Measurements from ENCODE around the gene ABCC3.

Gene ABCC3

GRCh38 chr17:50651661-50652060 lies 17.0 kb downstream of the ABCC3 start:
- H3K9ac ChIP-seq (ENCODE audit: low read depth, low read length), result no peak overlapping the region
- H3K4me1 ChIP-seq (ENCODE audit: control insufficient read depth, insufficient read depth, low read length), result no peaks in the 10 kb centered on the region
- H3K27ac ChIP-seq (ENCODE audit: low read depth, low read length), result no peak overlapping the region

GRCh38 chr17:50653738-50654137 lies 19.1 kb downstream of the ABCC3 start:
- no peak overlapping the region for H3K27ac ChIP-seq (ENCODE audit: low read depth, low read length)
- H3K27me3 ChIP-seq (ENCODE audit: control insufficient read depth, insufficient read depth, low read length), result no peaks in the 10 kb centered on the region
- H3K4me3 ChIP-seq (ENCODE audit: low read depth, low read length), result no peak overlapping the region
- H3K36me3 ChIP-seq (ENCODE audit: control insufficient read depth, insufficient read depth, low read length), result no peaks in the 10 kb centered on the region
- no peak overlapping the region for H3K9ac ChIP-seq (ENCODE audit: low read depth, low read length)
- H3K4me1 ChIP-seq (ENCODE audit: control insufficient read depth, insufficient read depth, low read length), result no peaks in the 10 kb centered on the region
- no peaks in the 10 kb centered on the region for H3K9me3 ChIP-seq (ENCODE audit: control insufficient read depth, insufficient read depth, low read length)

More at GRCh38 chr17:50651661-50652060, 17.0 kb downstream of the ABCC3 start:
- Histone ChIP-seq H3K36me3 (ENCODE audit: control insufficient read depth, insufficient read depth, low read length) (no peaks in the 10 kb centered on the region), H3K9me3 (ENCODE audit: control insufficient read depth, insufficient read depth, low read length) (no peaks in the 10 kb centered on the region), H3K27me3 (ENCODE audit: control insufficient read depth, insufficient read depth, low read length) (no peaks in the 10 kb centered on the region), H3K4me3 (ENCODE audit: low read depth, low read length) (no peak overlapping the region)

DNA sequence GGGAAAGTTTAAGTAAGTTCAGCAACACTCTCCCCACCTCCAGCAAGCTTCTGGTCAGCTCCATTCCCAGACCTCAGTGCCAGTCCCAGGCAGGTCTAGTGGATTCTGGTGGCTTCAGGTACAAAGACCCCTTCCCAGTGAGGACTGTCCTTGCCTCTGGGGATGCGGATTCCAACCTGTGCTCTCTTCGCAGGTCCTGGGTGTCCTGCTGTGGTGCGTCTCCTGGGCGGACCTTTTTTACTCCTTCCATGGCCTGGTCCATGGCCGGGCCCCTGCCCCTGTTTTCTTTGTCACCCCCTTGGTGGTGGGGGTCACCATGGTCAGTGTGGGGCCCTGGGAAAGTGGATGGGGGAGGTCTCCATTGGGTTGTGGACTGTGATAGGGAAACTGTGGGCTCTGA lies 21.8 kb downstream of the ABCC3 start:
- no peaks in the 10 kb centered on the region for H3K27me3 ChIP-seq (ENCODE audit: control insufficient read depth, insufficient read depth, low read length)
- no peak overlapping the region for H3K27ac ChIP-seq (ENCODE audit: low read depth, low read length)

DNA sequence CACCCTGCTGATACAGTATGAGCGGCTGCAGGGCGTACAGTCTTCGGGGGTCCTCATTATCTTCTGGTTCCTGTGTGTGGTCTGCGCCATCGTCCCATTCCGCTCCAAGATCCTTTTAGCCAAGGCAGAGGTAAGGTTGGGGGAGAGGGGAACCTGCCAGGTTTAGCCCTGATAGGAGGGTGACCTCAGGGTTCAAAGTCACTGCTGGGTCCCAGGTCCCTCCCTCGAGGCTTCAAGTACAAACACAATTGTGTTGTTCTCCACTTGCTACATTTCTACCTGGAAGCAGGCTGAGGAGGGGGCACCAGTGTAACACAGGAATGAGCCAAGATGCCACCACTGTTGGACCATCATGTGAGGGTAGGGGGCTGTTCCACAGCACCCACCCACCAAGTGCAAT lies 22.4 kb downstream of the ABCC3 start:
- H3K4me1 ChIP-seq (ENCODE audit: control insufficient read depth, insufficient read depth, low read length), result peaks cover 7% of the 10 kb centered on the region
- H3K27ac ChIP-seq (ENCODE audit: low read depth, low read length), result no peak overlapping the region

More for the DNA sequence above, 21.8 kb downstream of the ABCC3 start:
- H3K4me1 ChIP-seq (ENCODE audit: control insufficient read depth, insufficient read depth, low read length), result peaks cover 2% of the 10 kb centered on the region
- H3K4me3 ChIP-seq (ENCODE audit: low read depth, low read length), result no peak overlapping the region
- H3K36me3 ChIP-seq (ENCODE audit: control insufficient read depth, insufficient read depth, low read length), result no peaks in the 10 kb centered on the region
- H3K9ac ChIP-seq (ENCODE audit: low read depth, low read length), result no peak overlapping the region
- no peaks in the 10 kb centered on the region for H3K9me3 ChIP-seq (ENCODE audit: control insufficient read depth, insufficient read depth, low read length)

GRCh38 chr17:50657627-50658026 lies 22.9 kb downstream of the ABCC3 start:
- H3K27ac ChIP-seq (ENCODE audit: low read depth, low read length), result no peak overlapping the region
- H3K9ac ChIP-seq (ENCODE audit: low read depth, low read length), result no peak overlapping the region
- H3K4me1 ChIP-seq (ENCODE audit: control insufficient read depth, insufficient read depth, low read length), result peaks cover 9% of the 10 kb centered on the region
- no peaks in the 10 kb centered on the region for H3K27me3 ChIP-seq (ENCODE audit: control insufficient read depth, insufficient read depth, low read length)
- H3K36me3 ChIP-seq (ENCODE audit: control insufficient read depth, insufficient read depth, low read length), result no peaks in the 10 kb centered on the region
- no peak overlapping the region for H3K4me3 ChIP-seq (ENCODE audit: low read depth, low read length)
- no peaks in the 10 kb centered on the region for H3K9me3 ChIP-seq (ENCODE audit: control insufficient read depth, insufficient read depth, low read length)

More for the DNA sequence above, 22.4 kb downstream of the ABCC3 start:
- no peaks in the 10 kb centered on the region for H3K36me3 ChIP-seq (ENCODE audit: control insufficient read depth, insufficient read depth, low read length)
- no peaks in the 10 kb centered on the region for H3K9me3 ChIP-seq (ENCODE audit: control insufficient read depth, insufficient read depth, low read length)
- H3K9ac ChIP-seq (ENCODE audit: low read depth, low read length), result no peak overlapping the region
- no peak overlapping the region for H3K4me3 ChIP-seq (ENCODE audit: low read depth, low read length)
- no peaks in the 10 kb centered on the region for H3K27me3 ChIP-seq (ENCODE audit: control insufficient read depth, insufficient read depth, low read length)

DNA sequence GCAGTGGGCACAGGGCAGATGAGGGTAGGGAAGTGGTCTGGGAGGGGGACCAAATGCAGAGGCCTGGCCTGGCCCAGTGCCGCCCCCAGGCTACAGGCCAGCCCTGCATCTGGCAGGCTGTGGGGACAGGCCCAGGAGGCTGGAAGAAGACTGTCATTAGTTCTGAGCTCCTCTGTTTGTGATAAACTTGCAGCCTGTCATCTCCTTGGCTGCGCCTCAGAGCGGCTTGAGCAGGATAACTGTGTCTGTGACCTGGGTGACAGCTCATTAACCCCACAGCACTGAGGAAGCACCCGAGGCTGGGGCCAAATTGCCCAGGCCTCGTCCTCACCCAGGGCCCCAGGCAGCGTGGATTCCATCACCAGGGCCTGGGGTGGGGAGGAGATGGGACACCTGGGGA lies 23.9 kb downstream of the ABCC3 start:
- Histone ChIP-seq H3K36me3 (ENCODE audit: control insufficient read depth, insufficient read depth, low read length) (no peaks in the 10 kb centered on the region), H3K9ac (ENCODE audit: low read depth, low read length) (no peak overlapping the region), H3K9me3 (ENCODE audit: control insufficient read depth, insufficient read depth, low read length) (no peaks in the 10 kb centered on the region), H3K4me1 (ENCODE audit: control insufficient read depth, insufficient read depth, low read length) (peaks cover 9% of the 10 kb centered on the region), H3K27ac (ENCODE audit: low read depth, low read length) (no peak overlapping the region), H3K4me3 (ENCODE audit: low read depth, low read length) (no peak overlapping the region), H3K27me3 (ENCODE audit: control insufficient read depth, insufficient read depth, low read length) (no peaks in the 10 kb centered on the region)

GRCh38 chr17:50659179-50659578 lies 24.5 kb downstream of the ABCC3 start:
- Histone ChIP-seq H3K9me3 (ENCODE audit: control insufficient read depth, insufficient read depth, low read length) (no peaks in the 10 kb centered on the region), H3K4me3 (ENCODE audit: low read depth, low read length) (no peak overlapping the region), H3K36me3 (ENCODE audit: control insufficient read depth, insufficient read depth, low read length) (no peaks in the 10 kb centered on the region), H3K27ac (ENCODE audit: low read depth, low read length) (no peak overlapping the region), H3K9ac (ENCODE audit: low read depth, low read length) (no peak overlapping the region), H3K4me1 (ENCODE audit: control insufficient read depth, insufficient read depth, low read length) (peaks cover 9% of the 10 kb centered on the region), H3K27me3 (ENCODE audit: control insufficient read depth, insufficient read depth, low read length) (no peaks in the 10 kb centered on the region)

GRCh38 chr17:50660042-50660886 lies 25.6 kb downstream of the ABCC3 start:
- H3K36me3 ChIP-seq (ENCODE audit: control insufficient read depth, insufficient read depth, low read length), result no peaks in the 10 kb centered on the region
- H3K9me3 ChIP-seq (ENCODE audit: control insufficient read depth, insufficient read depth, low read length), result no peaks in the 10 kb centered on the region
- H3K4me1 ChIP-seq (ENCODE audit: control insufficient read depth, insufficient read depth, low read length), result peaks cover 9% of the 10 kb centered on the region
- no peak overlapping the region for H3K4me3 ChIP-seq (ENCODE audit: low read depth, low read length)
- no peaks in the 10 kb centered on the region for H3K27me3 ChIP-seq (ENCODE audit: control insufficient read depth, insufficient read depth, low read length)
- H3K9ac ChIP-seq (ENCODE audit: low read depth, low read length), result no peak overlapping the region
- H3K27ac ChIP-seq (ENCODE audit: low read depth, low read length), result no peak overlapping the region

- Histone ChIP-seq H3K4me1 (ENCODE audit: control insufficient read depth, insufficient read depth, low read length) (peaks cover 9% of the 10 kb centered on the region), H3K27me3 (ENCODE audit: control insufficient read depth, insufficient read depth, low read length) (no peaks in the 10 kb centered on the region), H3K36me3 (ENCODE audit: control insufficient read depth, insufficient read depth, low read length) (no peaks in the 10 kb centered on the region), H3K9ac (ENCODE audit: low read depth, low read length) (no peak overlapping the region), H3K9me3 (ENCODE audit: control insufficient read depth, insufficient read depth, low read length) (no peaks in the 10 kb centered on the region), H3K4me3 (ENCODE audit: low read depth, low read length) (no peak overlapping the region), H3K27ac (ENCODE audit: low read depth, low read length) (peak overlapping the region; percentile 89)
These were observed 26.2 kb downstream of the ABCC3 start for GRCh38 chr17:50660887-50661345.

- Histone ChIP-seq H3K4me3 (ENCODE audit: low read depth, low read length) (no peak overlapping the region), H3K9ac (ENCODE audit: low read depth, low read length) (no peak overlapping the region), H3K9me3 (ENCODE audit: control insufficient read depth, insufficient read depth, low read length) (no peaks in the 10 kb centered on the region), H3K27ac (ENCODE audit: low read depth, low read length) (peak overlapping the region; percentile 89), H3K36me3 (ENCODE audit: control insufficient read depth, insufficient read depth, low read length) (no peaks in the 10 kb centered on the region), H3K27me3 (ENCODE audit: control insufficient read depth, insufficient read depth, low read length) (no peaks in the 10 kb centered on the region), H3K4me1 (ENCODE audit: control insufficient read depth, insufficient read depth, low read length) (peaks cover 9% of the 10 kb centered on the region)
These were observed 26.7 kb downstream of the ABCC3 start for GRCh38 chr17:50661348-50661747.

DNA sequence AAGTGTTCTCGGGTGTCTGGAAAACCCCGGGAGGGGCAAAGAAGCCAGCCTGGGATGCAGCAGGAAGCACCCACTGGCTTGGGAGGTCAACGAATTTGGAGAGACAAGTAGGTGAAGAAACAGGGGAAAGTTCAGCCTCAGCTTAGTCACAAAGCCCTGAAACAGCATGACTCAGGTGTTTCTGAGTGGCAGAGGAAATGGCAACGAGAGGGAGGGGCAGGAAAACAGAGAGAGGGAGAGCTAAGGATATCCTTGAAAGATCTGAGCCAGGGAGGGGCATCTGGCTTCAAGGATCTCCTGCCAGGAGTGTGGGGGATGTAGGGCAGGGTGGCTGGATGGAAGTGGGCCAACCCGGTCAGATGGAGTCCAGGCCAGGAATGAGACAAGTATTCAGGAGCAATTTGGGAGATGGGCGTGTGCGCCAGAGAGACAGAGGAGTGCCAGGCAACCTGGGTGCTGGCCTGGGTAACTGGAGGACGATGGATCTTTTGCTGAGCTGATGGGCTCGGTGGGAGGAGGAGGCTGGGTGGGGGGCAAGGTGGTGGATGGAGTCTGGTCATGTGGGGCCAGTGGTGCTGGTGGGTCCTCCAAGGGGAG lies 27.2 kb downstream of the ABCC3 start:
- Histone ChIP-seq H3K9ac (ENCODE audit: low read depth, low read length) (no peak overlapping the region), H3K4me3 (ENCODE audit: low read depth, low read length) (no peak overlapping the region), H3K4me1 (ENCODE audit: control insufficient read depth, insufficient read depth, low read length) (peaks cover 9% of the 10 kb centered on the region), H3K27me3 (ENCODE audit: control insufficient read depth, insufficient read depth, low read length) (no peaks in the 10 kb centered on the region), H3K9me3 (ENCODE audit: control insufficient read depth, insufficient read depth, low read length) (no peaks in the 10 kb centered on the region), H3K27ac (ENCODE audit: low read depth, low read length) (peak overlapping the region; percentile 89), H3K36me3 (ENCODE audit: control insufficient read depth, insufficient read depth, low read length) (no peaks in the 10 kb centered on the region)

Data from HUES48 (cell line).